ENCODE measurements around the gene POLL. TPM values are rescaled to one million over a fixed set of nuclear protein-coding genes. Genes with fewer than 3 reads are reported as not detected.

Gene POLL
- polyA plus RNA-seq, 1 donor (not counting 4 experiments of a cell fraction or from before 2014, with no cell fraction given), result 11.9 TPM

DNA sequence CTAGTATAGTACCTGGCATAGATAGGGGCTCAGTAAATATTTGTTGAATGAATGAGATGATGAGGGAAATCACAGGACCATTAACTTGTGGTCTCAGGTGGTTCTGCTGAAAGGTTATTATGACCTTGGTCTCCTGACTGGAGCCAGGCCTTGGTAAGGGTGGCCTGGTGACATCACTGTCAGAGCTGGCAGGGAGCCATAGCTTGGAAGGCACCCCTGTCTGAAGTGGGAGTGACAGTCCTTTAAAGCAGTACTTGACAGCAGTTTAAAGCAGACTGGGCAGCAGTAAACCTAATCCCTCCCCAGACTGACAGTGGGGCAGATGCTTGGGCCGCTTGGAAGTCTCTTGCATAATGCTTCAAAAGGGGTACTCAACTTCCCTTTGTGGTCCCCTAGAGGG is 13.5 kb upstream of the POLL start:
- peaks cover 2 to 8% of the 10 kb centered on the region in 2 experiments for H3K36me3 ChIP-seq (ENCODE audit: control insufficient read depth in 2 of 2, extremely low read depth in 1 of 2, insufficient read depth in 2 of 2, low read length in 2 of 2)
- H3K9me3 ChIP-seq (ENCODE audit: control insufficient read depth, low read depth, low read length), result no peaks in the 10 kb centered on the region
- DNase-seq (ENCODE audit: low read depth, low spot score) (no peak), FAIRE-seq (no peak)
- no peak overlapping the region for H3K9ac ChIP-seq (ENCODE audit: control insufficient read depth, extremely low read depth, insufficient read depth, low read length)
- TF ChIP-seq, protein P1, sequence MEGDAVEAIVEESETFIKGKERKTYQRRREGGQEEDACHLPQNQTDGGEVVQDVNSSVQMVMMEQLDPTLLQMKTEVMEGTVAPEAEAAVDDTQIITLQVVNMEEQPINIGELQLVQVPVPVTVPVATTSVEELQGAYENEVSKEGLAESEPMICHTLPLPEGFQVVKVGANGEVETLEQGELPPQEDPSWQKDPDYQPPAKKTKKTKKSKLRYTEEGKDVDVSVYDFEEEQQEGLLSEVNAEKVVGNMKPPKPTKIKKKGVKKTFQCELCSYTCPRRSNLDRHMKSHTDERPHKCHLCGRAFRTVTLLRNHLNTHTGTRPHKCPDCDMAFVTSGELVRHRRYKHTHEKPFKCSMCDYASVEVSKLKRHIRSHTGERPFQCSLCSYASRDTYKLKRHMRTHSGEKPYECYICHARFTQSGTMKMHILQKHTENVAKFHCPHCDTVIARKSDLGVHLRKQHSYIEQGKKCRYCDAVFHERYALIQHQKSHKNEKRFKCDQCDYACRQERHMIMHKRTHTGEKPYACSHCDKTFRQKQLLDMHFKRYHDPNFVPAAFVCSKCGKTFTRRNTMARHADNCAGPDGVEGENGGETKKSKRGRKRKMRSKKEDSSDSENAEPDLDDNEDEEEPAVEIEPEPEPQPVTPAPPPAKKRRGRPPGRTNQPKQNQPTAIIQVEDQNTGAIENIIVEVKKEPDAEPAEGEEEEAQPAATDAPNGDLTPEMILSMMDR (optimal IDR thresholded peaks at IDR 0.05 in 1 of 3, IDR thresholded peaks at IDR 0.05 in 1 of 3, conservative IDR thresholded peaks at IDR 0.05 in 1 of 3; ENCODE audit: extremely low read depth in 1 of 3, insufficient read depth in 2 of 3, low read length in 3 of 3), result no peak
- TF ChIP-seq EZH2 (IDR thresholded peaks at IDR 0.05; ENCODE audit: low read length), result no peak
- H3K4me2 ChIP-seq (ENCODE audit: control insufficient read depth, extremely low read depth, insufficient read depth, low read depth, low read length), result no peak overlapping the region
- dilution Hi-C loops (cut with MboI; ENCODE audit: extremely low pct_ligation_motif_present, low sequenced_read_pairs), result no loop called here
- no peak overlapping the region for H2AFZ ChIP-seq (ENCODE audit: control insufficient read depth, low read length)
- H3K79me2 ChIP-seq (ENCODE audit: control insufficient read depth, insufficient read depth, low read length), result no peaks in the 10 kb centered on the region
- H3K4me1 ChIP-seq (ENCODE audit: control insufficient read depth, extremely low read depth, insufficient read depth, low read length), result no peaks in the 10 kb centered on the region
- H3K27ac ChIP-seq (ENCODE audit: control insufficient read depth, insufficient read depth, low read length), result no peak overlapping the region
- no peaks in the 10 kb centered on the region for H3K27me3 ChIP-seq (ENCODE audit: control insufficient read depth, extremely low read depth, insufficient read depth, low read length)
- no peaks in the 10 kb centered on the region for H3K9me1 ChIP-seq (ENCODE audit: control insufficient read depth, extremely low read depth, insufficient read depth, low read length)
- H4K20me1 ChIP-seq (ENCODE audit: control insufficient read depth, extremely low read depth, insufficient read depth, low read length), result no peaks in the 10 kb centered on the region
- no peak overlapping the region for H3K4me3 ChIP-seq (ENCODE audit: control insufficient read depth in 2 of 3, extremely low read depth in 1 of 3, insufficient read depth in 2 of 3, low read depth in 1 of 3, low read length in 3 of 3)

DNA sequence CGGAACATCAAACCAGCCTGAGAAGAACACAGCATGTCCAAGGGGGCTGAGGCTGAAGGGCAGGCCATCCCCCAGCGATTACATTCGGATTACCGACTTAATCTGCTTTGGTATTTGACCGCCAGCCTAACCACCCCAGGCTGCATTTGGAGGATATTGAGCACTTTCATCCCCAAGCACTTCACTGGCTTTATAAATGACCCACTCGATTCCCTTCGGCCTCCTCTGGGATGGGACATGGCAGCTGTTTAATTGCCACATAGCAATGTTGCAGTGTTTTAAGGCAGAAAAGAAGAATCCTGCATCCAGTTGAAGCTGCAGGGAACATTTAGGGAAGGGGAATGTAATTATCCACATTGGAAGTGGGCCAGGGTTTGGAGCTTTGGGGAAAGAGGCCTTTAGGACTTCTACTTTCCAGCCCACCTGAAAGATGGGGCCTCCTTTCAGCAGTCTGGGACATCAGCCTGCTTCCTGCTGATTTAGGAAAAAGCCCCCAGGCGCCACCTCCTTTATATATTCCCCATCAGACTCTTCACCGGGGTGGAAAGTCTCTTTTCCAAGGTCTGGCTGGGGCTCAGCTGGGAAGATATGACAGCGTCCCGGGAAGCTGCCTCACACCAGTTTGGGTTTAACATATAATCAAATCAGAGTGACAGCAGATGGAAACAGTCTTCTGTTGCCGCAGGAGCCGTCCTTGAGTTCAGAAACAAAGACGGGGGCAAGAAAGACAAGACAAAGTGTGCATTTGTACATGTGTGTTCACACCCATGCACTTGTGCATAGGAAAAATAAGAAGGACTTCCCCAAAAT is 9.2 kb upstream of the POLL start:
- dilution Hi-C loops (cut with MboI; ENCODE audit: extremely low pct_ligation_motif_present, low sequenced_read_pairs), result no loop called here
- no peaks in the 10 kb centered on the region for H4K20me1 ChIP-seq (ENCODE audit: control insufficient read depth, extremely low read depth, insufficient read depth, low read length)
- H2AFZ ChIP-seq (ENCODE audit: control insufficient read depth, low read length), result no peak overlapping the region
- no peaks in the 10 kb centered on the region for H3K9me1 ChIP-seq (ENCODE audit: control insufficient read depth, extremely low read depth, insufficient read depth, low read length)
- H3K9ac ChIP-seq (ENCODE audit: control insufficient read depth, extremely low read depth, insufficient read depth, low read length), result no peak overlapping the region
- FAIRE-seq (no peak), DNase-seq (ENCODE audit: low read depth, low spot score) (no peak)
- TF ChIP-seq, protein P1 (optimal IDR thresholded peaks at IDR 0.05 in 1 of 3, IDR thresholded peaks at IDR 0.05 in 1 of 3, conservative IDR thresholded peaks at IDR 0.05 in 1 of 3; ENCODE audit: extremely low read depth in 1 of 3, insufficient read depth in 2 of 3, low read length in 3 of 3), result no peak
- TF ChIP-seq EZH2 (IDR thresholded peaks at IDR 0.05; ENCODE audit: low read length), result no peak
- H3K27me3 ChIP-seq (ENCODE audit: control insufficient read depth, extremely low read depth, insufficient read depth, low read length), result no peaks in the 10 kb centered on the region
- no peak overlapping the region for H3K4me2 ChIP-seq (ENCODE audit: control insufficient read depth, extremely low read depth, insufficient read depth, low read depth, low read length)
- no peaks in the 10 kb centered on the region for H3K79me2 ChIP-seq (ENCODE audit: control insufficient read depth, insufficient read depth, low read length)
- H3K9me3 ChIP-seq (ENCODE audit: control insufficient read depth, low read depth, low read length), result no peaks in the 10 kb centered on the region
- H3K4me1 ChIP-seq (ENCODE audit: control insufficient read depth, extremely low read depth, insufficient read depth, low read length), result no peaks in the 10 kb centered on the region
- no peak overlapping the region for H3K4me3 ChIP-seq (ENCODE audit: control insufficient read depth in 2 of 3, extremely low read depth in 1 of 3, insufficient read depth in 2 of 3, low read depth in 1 of 3, low read length in 3 of 3)
- peaks cover 2 to 5% of the 10 kb centered on the region in 2 experiments for H3K36me3 ChIP-seq (ENCODE audit: control insufficient read depth in 2 of 2, extremely low read depth in 1 of 2, insufficient read depth in 2 of 2, low read length in 2 of 2)
- H3K27ac ChIP-seq (ENCODE audit: control insufficient read depth, insufficient read depth, low read length), result no peak overlapping the region

Data from keratinocyte (primary cell).